OCI-LY3 (cell line): ENCODE results near the gene PI4K2B.
"Not testable (repeated sequence)": the region's sequence is repeated elsewhere in the genome, so short reads cannot be mapped to it uniquely, and the experiment has no call there.

ENCODE experiments used
- H2AFZ ChIP-seq: fragments of 200-600, 300-600 bp; shearing (Covaris generic); 2 replicates; pipeline ENCODE4 v1.6.0; 2014; ENCODE audit warnings: antibody characterized with exemption, low read depth, low read length
- H3K27ac ChIP-seq: fragments of 200-600, 300-600 bp; sonication (generic); 2 replicates; pipeline ENCODE4 v1.5.1; 2014; ENCODE audit warnings: mild to moderate bottlenecking, low read length, moderate library complexity, mixed read lengths
- H3K27me3 ChIP-seq: fragments of 200-600, 300-600 bp; sonication (generic); 2 replicates; pipeline ENCODE4 v1.6.1; 2014; ENCODE audit warnings: low read depth, low read length, mixed read lengths
- H3K36me3 ChIP-seq: fragments of 200-600, 300-600 bp; sonication (generic); replicated peaks from 2 replicates; pipeline ENCODE3; 2014; ENCODE audit warnings: low read depth, low read length, mixed read lengths
- H3K4me1 ChIP-seq: fragments of 300-600, 200-600 bp; sonication (generic); 2 replicates; pipeline ENCODE4 v1.6.1; 2014; ENCODE audit warnings: low read length, mixed read lengths
- H3K4me2 ChIP-seq: fragments of 200-600, 300-600 bp; sonication (generic); 2 replicates; pipeline ENCODE4 v1.6.1; 2014; ENCODE audit warnings: low read length, mixed read lengths
- H3K4me3 ChIP-seq: fragments of 300-600, 200-600 bp; sonication (generic); 2 replicates; pipeline ENCODE4 v1.5.1; 2014; ENCODE audit warnings: antibody characterized with exemption, mild to moderate bottlenecking, low read length, moderate library complexity
- H3K79me2 ChIP-seq: fragments of 300-600, 200-600 bp; shearing (Covaris generic); 2 replicates; pipeline ENCODE4 v1.6.1; 2014; ENCODE audit warnings: mild to moderate bottlenecking, low read length, mixed read lengths
- H3K9ac ChIP-seq: fragments of 300-600, 200-600 bp; shearing (Covaris generic); 2 replicates; pipeline ENCODE4 v1.6.0; 2014; ENCODE audit warnings: mild to moderate bottlenecking, low read length, moderate library complexity
- H3K9me3 ChIP-seq: fragments of 200-600, 300-600 bp; shearing (Covaris generic); 2 replicates; pipeline ENCODE4 v1.6.1; 2014; ENCODE audit warnings: low read length, mixed read lengths; ENCODE audit not compliant: insufficient read depth
- H4K20me1 ChIP-seq: fragments of 200-600, 300-600 bp; sonication (generic); 2 replicates; pipeline ENCODE4 v1.6.1; 2016; ENCODE audit warnings: low read length, mixed read lengths; ENCODE audit not compliant: insufficient read depth
- EZH2phosphoT487 ChIP-seq: fragments of 200-600 bp; shearing (Covaris generic); IDR thresholded peaks from 2 replicates; pipeline ENCODE4 v1.6.1; 2018; ENCODE audit warnings: antibody characterized with exemption, mixed run types, low read depth
- TF ChIP-seq, protein P1 (sequence below): fragments of 200-600, 300-600 bp; sonication (generic); IDR thresholded peaks from 2 replicates; pipeline ENCODE4 v1.5.1; 2014; ENCODE audit warnings: antibody characterized with exemption, low read length, low read depth

PI4K2B gene

GRCh38 chr4:25213347-25213979 is 20.4 kb upstream of the PI4K2B start:
- Histone ChIP-seq H3K27me3 (no peaks in the 10 kb centered on the region), H3K4me2 (no peak overlapping the region), H3K27ac (no peak overlapping the region), H3K4me1 (no peaks in the 10 kb centered on the region), H3K9me3 (no peaks in the 10 kb centered on the region), H2AFZ (no peak overlapping the region), H3K4me3 (no peak overlapping the region), H3K9ac (no peak overlapping the region), H3K36me3 (no peaks in the 10 kb centered on the region), H4K20me1 (no peaks in the 10 kb centered on the region), H3K79me2 (no peaks in the 10 kb centered on the region)
- no peak for TF ChIP-seq EZH2phosphoT487
- TF ChIP-seq, protein P1, sequence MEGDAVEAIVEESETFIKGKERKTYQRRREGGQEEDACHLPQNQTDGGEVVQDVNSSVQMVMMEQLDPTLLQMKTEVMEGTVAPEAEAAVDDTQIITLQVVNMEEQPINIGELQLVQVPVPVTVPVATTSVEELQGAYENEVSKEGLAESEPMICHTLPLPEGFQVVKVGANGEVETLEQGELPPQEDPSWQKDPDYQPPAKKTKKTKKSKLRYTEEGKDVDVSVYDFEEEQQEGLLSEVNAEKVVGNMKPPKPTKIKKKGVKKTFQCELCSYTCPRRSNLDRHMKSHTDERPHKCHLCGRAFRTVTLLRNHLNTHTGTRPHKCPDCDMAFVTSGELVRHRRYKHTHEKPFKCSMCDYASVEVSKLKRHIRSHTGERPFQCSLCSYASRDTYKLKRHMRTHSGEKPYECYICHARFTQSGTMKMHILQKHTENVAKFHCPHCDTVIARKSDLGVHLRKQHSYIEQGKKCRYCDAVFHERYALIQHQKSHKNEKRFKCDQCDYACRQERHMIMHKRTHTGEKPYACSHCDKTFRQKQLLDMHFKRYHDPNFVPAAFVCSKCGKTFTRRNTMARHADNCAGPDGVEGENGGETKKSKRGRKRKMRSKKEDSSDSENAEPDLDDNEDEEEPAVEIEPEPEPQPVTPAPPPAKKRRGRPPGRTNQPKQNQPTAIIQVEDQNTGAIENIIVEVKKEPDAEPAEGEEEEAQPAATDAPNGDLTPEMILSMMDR: no peak

- not testable (repeated sequence) for H4K20me1 ChIP-seq, H3K36me3 ChIP-seq, H2AFZ ChIP-seq, H3K4me2 ChIP-seq, H3K79me2 ChIP-seq, H3K9me3 ChIP-seq, H3K27ac ChIP-seq, H3K4me1 ChIP-seq, H3K27me3 ChIP-seq, H3K4me3 ChIP-seq, H3K9ac ChIP-seq
Measured at GRCh38 chr4:25214750-25215149, 19.1 kb upstream of the PI4K2B start.

DNA sequence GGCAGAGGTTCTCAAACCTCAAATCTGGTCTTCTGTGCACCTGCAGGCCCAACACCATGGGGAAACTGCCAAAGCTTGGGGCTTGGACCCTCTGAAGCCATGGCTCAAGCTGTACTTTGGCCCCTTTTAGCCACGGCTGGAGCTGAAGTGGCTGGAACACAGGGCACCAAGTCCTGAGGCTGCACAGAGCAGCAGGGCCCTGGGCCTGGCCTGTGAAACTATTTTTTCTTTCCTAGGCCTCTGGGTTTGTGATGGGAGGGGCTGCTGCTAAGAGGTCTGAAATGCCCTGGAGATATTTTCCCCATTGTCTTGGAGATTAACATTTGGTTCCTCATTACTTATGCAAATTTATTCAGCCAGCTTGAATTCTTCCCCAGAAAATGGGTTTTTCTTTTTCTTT is 18.3 kb upstream of the PI4K2B start:
- H3K27ac ChIP-seq: no peak overlapping the region
- H3K9ac ChIP-seq: no peak overlapping the region
- no peaks in the 10 kb centered on the region for H3K79me2 ChIP-seq
- H3K4me2 ChIP-seq: no peak overlapping the region
- no peaks in the 10 kb centered on the region for H3K36me3 ChIP-seq
- no peaks in the 10 kb centered on the region for H3K4me1 ChIP-seq
- no peak overlapping the region for H2AFZ ChIP-seq
- H3K27me3 ChIP-seq: no peaks in the 10 kb centered on the region
- H4K20me1 ChIP-seq: no peaks in the 10 kb centered on the region
- TF ChIP-seq, protein P1: no peak
- TF ChIP-seq EZH2phosphoT487: no peak
- H3K9me3 ChIP-seq: no peaks in the 10 kb centered on the region
- H3K4me3 ChIP-seq: no peak overlapping the region

- H3K79me2 ChIP-seq: no peaks in the 10 kb centered on the region
- H3K4me3 ChIP-seq: no peak overlapping the region
- no peak overlapping the region for H3K27ac ChIP-seq
- TF ChIP-seq, protein P1: no peak
- no peaks in the 10 kb centered on the region for H3K9me3 ChIP-seq
- no peaks in the 10 kb centered on the region for H3K36me3 ChIP-seq
- H3K4me2 ChIP-seq: no peak overlapping the region
- no peaks in the 10 kb centered on the region for H4K20me1 ChIP-seq
- H3K4me1 ChIP-seq: no peaks in the 10 kb centered on the region
- no peak overlapping the region for H2AFZ ChIP-seq
- no peaks in the 10 kb centered on the region for H3K27me3 ChIP-seq
- no peak overlapping the region for H3K9ac ChIP-seq
Measured at GRCh38 chr4:25221377-25221776, 12.5 kb upstream of the PI4K2B start.
